ENCODE results near the gene CAMK1D. TPM values are rescaled to one million over a fixed set of nuclear protein-coding genes. Genes with fewer than 3 reads are reported as not detected.
A peak's percentile ranks its signal among the peaks of the same experiment; 100 is the strongest.

CAMK1D gene
- total RNA-seq, 1 donor from 2014 or later: 7.6 TPM

GRCh38 chr10:12400266-12400931 lies 51.1 kb downstream of the CAMK1D start:
- no peak for TF ChIP-seq CTCF (IDR thresholded peaks at IDR 0.05; ENCODE audit: unreplicated experiment)

GRCh38 chr10:12401466-12401865 lies 52.1 kb downstream of the CAMK1D start:
- Mint-ChIP-seq H3K27me3 (ENCODE audit: low read depth) (peaks cover 17% of the 10 kb centered on the region), H3K4me1 (peaks cover 2% of the 10 kb centered on the region), H3K9me3 (no peaks in the 10 kb centered on the region), H3K27ac (no peak overlapping the region), H3K36me3 (no peaks in the 10 kb centered on the region), H3K4me3 (no peak overlapping the region)
- no peak for TF ChIP-seq CTCF (IDR thresholded peaks at IDR 0.05; ENCODE audit: unreplicated experiment)
- DNase-seq (ENCODE audit: low spot score in 2 of 2, unreplicated experiment in 2 of 2): peak in 1 of 2 experiments; percentile 36

More at GRCh38 chr10:12400266-12400931, 51.1 kb downstream of the CAMK1D start:
- no peaks in the 10 kb centered on the region for H3K36me3 Mint-ChIP-seq
- no peak overlapping the region for H3K4me3 Mint-ChIP-seq
- H3K9me3 Mint-ChIP-seq: no peaks in the 10 kb centered on the region
- no peak overlapping the region for H3K27ac Mint-ChIP-seq
- H3K4me1 Mint-ChIP-seq: peaks cover 2% of the 10 kb centered on the region
- peaks cover 12% of the 10 kb centered on the region for H3K27me3 Mint-ChIP-seq (ENCODE audit: low read depth)
- peak in 1 of 2 experiments; percentile 17 for DNase-seq (ENCODE audit: low spot score in 2 of 2, unreplicated experiment in 2 of 2)

GRCh38 chr10:12403119-12403518 lies 53.8 kb downstream of the CAMK1D start:
- H3K36me3 Mint-ChIP-seq: no peaks in the 10 kb centered on the region
- no peak overlapping the region for H3K4me3 Mint-ChIP-seq
- peaks cover 2% of the 10 kb centered on the region for H3K4me1 Mint-ChIP-seq
- H3K27me3 Mint-ChIP-seq (ENCODE audit: low read depth): peaks cover 27% of the 10 kb centered on the region
- no peak overlapping the region for H3K27ac Mint-ChIP-seq
- peak in 1 of 2 experiments; percentile 28 for DNase-seq (ENCODE audit: low spot score in 2 of 2, unreplicated experiment in 2 of 2)
- no peak for TF ChIP-seq CTCF (IDR thresholded peaks at IDR 0.05; ENCODE audit: unreplicated experiment)
- no peaks in the 10 kb centered on the region for H3K9me3 Mint-ChIP-seq

- H3K4me1 Mint-ChIP-seq: no peaks in the 10 kb centered on the region
- DNase-seq (ENCODE audit: low spot score in 2 of 2, unreplicated experiment in 2 of 2): no peak
- no peak overlapping the region for H3K27ac Mint-ChIP-seq
- no peak for TF ChIP-seq CTCF (IDR thresholded peaks at IDR 0.05; ENCODE audit: unreplicated experiment)
- peaks cover 29% of the 10 kb centered on the region for H3K27me3 Mint-ChIP-seq (ENCODE audit: low read depth)
- H3K36me3 Mint-ChIP-seq: no peaks in the 10 kb centered on the region
- H3K4me3 Mint-ChIP-seq: no peak overlapping the region
- no peaks in the 10 kb centered on the region for H3K9me3 Mint-ChIP-seq
These were observed 56.3 kb downstream of the CAMK1D start for GRCh38 chr10:12405342-12406320.

GRCh38 chr10:12406764-12407400 lies 57.5 kb downstream of the CAMK1D start:
- H3K4me1 Mint-ChIP-seq: no peaks in the 10 kb centered on the region
- no peak overlapping the region for H3K27ac Mint-ChIP-seq
- H3K4me3 Mint-ChIP-seq: no peak overlapping the region
- H3K27me3 Mint-ChIP-seq (ENCODE audit: low read depth): peaks cover 29% of the 10 kb centered on the region
- DNase-seq (ENCODE audit: low spot score in 2 of 2, unreplicated experiment in 2 of 2): no peak
- H3K9me3 Mint-ChIP-seq: no peaks in the 10 kb centered on the region
- H3K36me3 Mint-ChIP-seq: no peaks in the 10 kb centered on the region
- no peak for TF ChIP-seq CTCF (IDR thresholded peaks at IDR 0.05; ENCODE audit: unreplicated experiment)

Measured in mesothelial cell of epicardium (in vitro differentiated cells).